NCI-H82 treated with DMSO at 0.1 percent for 48 hours (cell line): ENCODE data around the gene GNG3.

Experiments
- DNase-seq: peaks from one replicate; lab custom pipeline; 2025; ENCODE audit not compliant: unreplicated experiment; lab: John Stamatoyannopoulos, UW

GNG3 gene

DNA sequence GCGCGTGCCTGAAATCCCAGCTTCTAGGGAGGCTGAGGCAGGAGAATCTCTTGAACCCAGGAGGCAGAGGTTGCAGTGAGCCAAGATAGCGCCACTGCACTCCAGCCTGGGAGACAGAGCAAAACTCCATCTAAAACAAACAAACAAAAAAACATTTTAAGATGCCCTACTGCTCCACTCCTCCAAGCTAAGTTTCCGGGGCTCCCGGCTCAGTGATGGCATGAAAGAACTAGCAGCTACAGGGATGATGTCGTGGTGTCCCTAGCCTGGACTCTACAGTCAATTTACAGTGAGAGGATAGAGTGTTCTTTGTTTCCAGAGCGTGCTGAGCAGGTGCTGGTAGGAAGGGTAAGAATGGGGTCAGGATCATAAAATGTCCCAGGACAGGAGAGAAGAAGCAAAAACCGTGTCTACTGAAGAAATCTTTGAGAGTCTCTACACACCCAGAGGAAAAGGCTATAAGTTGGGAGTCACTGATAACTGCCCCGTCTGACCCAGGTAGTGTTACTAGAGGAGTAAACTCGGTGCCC is 47.7 kb downstream of the GNG3 start:
- no peak for DNase-seq

DNA sequence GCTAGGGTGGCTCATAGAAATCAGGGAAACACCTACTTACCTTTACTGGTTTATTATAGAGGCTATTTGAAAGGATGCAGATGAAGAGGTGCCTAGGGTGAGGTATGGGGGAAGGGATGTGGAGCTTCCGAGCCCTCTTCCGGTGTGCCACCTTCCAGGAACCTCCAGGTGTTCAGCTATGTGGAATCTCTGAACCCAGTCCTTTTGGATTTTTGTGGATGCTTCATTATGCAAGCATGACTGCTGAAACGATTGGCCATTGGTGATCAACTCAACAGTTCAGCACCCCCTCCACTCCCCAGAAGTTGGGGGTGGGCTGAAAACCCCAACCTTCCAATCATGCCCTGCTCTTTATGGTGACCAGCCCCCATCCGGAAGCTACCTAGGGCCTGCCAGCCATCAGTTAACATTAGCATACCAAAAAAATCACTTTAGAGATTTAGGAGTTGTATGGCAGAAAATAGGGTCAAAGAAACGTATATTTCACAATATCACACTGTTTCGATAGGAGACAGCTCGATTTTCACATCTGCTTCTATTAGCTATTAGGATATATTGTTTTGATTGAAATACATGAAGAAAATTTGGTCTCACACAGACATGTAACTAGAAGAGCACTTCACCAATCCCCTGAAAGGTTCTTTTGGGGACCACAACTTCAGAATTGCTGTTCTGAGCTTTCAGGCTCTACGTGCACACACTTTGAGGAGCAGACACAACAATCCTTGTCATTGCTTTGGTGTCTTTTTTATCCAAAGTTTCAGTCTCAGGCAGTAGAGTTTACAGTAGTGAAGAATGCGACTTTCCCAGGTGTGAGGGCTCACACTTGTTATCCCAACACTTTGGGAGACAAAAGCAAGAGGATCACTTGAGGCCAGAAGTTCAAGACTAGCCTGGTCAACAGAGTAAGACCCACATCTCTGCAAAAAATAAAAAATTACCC is 50.6 kb downstream of the GNG3 start:
- no peak for DNase-seq
